GM21423 (cell line): ENCODE measurements around the gene POLR1E.

Experiments used
- ATAC-seq: cut with Tn5 transposase; IDR thresholded peaks from one replicate; pipeline ENCODE4 v1.9.1; 2021; ENCODE audit warnings: mild to moderate bottlenecking, moderate library complexity; ENCODE audit not compliant: unreplicated experiment

The POLR1E gene

DNA sequence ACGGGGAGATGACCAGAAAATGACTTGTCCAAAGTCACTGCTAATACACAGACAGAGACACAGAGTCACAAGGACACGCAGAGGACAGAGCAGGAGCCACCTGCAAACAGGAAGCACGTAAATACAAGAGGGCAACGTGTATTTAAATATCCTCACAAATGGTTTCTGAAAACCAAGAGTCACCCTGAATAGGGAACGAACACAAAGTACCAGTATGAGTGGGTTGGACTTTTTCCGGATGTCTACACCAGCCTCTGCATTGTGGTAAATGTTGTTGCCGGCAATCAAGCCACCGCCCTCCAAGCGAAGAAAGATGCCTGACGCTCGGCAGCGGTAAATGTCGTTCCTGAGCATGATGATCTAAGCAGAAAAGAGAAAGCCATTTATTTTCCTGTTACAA is 46.0 kb downstream of the POLR1E start:
- no peak for ATAC-seq

DNA sequence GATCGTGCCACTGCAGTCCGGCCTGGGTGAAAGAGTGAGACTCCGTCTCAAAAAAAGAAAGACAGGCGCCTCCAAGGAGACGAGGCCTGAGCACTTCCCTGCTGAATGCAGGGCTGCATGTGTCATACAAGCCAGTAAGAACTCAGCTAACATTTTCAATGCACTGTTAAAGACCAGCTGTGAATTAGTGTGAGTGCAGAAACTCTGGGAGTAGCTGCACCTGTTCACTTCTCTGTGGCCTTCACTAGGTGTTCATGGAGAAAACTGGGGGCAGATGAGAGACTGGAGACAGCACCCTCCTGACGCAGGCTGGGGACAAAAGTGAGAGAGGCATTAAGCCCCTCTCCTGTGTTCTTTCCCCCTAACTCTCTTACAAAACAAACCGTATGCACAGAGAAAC is 48.7 kb downstream of the POLR1E start:
- ATAC-seq, result no peak

DNA sequence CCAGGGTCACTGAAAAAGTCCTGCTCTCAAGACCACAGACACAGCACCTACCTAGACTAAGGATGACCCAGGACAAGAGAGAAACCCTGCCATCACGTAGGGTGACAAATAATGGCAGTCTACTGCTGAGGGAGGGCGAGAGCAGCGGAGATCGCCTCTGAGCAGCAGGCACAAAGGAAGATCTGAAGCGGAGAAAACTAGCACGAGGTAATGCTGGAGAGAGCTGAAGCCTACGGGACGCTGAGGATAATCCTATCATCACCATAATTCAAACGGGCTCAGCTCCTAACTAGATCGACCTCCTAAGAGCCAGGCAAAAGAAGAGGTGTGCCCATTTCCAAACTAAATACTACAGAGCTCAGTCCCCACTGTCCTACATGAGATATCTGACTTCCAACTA is 49.2 kb downstream of the POLR1E start:
- ATAC-seq, result no peak

DNA sequence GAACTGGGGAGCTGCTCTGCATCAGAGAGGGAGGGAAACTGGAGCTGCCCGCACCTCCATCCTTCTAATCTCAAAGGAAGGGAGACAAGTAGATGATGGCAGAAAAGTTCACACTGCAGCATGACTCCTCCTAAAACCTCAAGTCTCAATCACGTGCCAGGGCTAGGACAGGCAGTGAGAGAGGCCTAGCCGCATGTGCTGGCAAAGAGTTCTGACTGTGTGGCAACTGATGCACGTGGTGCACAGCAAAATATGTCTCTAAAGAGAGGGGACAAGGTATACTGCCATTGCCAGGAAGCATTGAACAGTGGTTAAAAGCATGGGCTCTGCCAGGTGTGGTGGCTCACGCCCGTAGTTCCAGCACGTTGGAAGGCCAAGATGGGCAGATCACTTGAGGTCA is 52.4 kb downstream of the POLR1E start:
- ATAC-seq, result no peak

DNA sequence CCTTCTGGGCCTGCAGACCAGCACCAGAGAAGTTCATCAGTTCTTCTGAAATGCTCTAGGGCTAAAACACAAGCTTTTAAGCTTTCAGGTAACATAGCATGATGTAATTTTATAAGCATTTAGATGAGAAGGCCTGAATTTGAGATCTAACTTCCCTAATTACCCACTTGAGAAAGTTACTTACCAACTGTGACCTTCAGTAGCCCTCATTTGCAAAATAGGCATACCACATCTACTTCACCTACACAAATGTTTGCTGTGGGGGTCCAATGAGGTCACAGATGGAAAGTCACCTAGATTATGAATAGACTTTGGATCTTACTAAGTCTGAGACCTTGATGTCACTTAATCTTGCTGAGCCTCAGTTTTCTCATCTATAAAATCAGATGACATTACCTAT is 53.9 kb downstream of the POLR1E start:
- no peak for ATAC-seq

DNA sequence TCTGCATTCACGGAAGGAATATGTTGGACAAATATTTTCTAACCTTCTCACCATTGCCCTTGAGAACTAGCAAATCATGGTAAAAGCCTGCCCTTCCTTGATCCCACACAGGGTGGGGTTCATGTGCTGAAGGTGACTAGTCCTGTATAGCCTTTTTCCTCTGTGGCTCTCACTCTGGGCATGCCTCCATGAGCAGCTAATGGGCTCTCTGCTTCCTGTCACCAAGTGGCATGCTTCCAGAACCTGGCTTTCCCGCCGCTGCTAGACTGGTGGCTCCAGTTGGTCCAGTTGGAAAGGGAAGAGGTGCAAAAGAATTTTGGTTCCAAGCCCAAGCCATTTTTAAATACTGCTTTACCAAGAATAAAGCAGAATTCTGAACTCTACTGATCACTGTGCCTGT is 54.9 kb downstream of the POLR1E start:
- ATAC-seq, result no peak

DNA sequence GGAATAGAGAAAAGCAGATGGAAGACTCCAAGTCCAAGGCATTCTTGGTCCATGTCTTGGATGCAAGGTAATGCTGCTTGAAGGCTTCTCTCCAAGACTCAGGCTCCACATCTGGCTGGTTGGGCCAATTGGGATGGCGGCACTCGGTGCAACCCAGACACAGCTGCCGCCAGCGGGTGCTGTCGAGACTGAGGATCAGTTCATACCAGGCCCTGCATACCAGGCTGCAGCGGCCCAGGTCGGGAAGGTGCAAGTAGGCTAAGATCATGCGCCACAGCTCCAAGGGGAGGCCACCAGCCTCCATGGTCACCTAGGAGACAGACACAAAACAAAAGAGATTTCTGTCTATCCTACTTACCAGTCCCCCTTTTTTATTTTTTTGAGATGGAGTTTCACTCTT is 55.7 kb downstream of the POLR1E start:
- no peak for ATAC-seq

DNA sequence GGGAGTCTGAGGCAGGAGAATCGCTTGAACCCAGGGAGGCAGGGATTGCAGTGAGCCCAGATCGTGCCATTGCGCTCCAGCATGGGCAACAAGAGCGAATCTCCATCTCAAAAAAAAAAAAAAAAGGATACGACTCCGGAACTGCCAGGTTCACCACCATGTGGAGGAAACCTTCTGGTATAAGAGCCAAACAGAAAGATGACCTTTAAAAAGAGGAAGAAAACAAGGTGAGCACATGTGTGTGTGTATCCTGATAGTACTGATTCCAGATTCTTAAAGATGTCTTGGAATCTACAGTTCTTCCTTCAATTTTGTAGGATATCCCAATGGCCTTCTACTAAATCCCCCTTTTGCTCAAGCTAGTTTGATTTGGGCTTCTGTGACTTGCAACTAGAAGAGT is 56.7 kb downstream of the POLR1E start:
- no peak for ATAC-seq

DNA sequence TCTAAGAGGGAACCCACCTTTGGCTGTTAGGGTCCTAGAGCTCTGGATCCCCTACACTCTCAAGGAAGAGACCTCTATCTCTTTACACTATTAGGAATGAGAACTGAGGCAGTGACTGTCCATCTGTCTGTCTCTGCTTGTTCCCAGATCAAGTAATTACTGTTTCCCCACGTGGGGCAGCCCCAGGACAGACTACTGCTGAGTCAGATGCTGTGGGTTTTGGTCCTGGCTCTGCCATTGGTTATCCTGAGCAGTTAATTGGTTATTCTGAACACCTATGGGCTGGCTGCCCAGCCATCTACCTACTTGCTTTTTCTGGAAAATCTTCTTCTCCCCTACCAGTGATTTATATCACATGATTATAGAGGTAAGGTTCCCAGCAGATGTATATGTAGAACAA is 57.1 kb downstream of the POLR1E start:
- ATAC-seq, result no peak

DNA sequence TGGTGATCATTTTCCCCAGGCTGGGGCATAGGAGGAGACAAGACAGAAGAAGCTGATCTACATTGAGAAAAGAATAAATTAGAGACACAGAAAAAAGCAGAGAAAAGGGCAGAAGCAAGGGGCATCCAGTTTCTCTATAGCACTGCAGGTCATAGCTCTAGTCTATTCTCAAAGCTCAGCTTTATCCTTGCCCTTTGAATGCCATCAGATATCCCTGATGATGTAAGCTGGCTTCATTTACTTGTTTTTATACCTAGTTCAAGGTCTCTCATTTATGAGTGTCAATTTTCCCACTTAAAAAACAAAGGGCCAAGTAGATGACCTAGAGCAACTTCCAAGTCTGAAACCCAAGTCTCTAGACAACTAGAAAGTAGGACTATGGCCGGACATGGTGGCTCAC is 57.7 kb downstream of the POLR1E start:
- no peak for ATAC-seq

DNA sequence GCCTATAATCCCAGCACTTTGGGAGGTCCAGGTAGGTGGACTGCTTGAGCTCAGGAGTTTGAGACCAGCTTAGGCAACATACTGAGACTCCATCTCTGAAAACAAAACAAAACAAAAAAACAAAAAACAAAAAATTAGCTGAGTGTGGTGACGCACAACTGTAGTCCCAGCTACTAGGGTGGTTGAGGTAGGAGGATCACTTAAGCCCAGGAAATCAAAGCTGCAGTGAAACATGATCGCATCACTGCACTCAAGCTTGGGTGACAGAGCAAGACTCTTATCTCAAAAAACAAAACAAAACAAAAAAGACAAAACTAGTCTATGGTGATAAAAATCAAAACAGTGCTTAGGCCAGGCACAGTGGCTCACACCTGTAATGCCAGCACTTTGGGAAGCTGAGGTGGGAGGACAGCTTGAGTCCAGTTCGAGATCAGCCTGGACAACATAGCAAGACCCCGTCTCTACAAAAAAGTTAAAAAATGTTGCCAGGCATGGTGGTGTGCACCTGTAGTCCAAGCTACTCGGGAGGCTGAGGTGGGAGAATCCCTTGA is 61.7 kb downstream of the POLR1E start:
- no peak for ATAC-seq

DNA sequence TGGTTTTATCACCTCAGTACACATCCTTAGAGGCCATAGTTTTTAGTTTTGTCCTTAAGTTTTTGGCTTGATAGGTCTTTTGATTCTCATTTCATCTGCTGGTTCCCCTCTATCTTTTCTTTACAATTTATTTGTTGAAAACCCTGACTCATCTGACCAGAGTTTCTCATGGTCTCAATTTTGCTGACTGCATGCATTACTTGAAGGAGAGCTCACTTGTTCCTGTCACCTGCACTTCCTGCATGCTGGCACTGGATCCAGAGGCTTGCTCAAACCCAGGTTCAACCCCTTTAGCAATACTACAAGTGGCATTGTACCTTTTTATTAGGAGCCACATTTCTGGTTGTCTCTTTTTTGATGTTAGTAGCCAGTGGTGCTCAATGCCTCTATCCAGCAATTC is 63.8 kb downstream of the POLR1E start:
- ATAC-seq, result no peak

DNA sequence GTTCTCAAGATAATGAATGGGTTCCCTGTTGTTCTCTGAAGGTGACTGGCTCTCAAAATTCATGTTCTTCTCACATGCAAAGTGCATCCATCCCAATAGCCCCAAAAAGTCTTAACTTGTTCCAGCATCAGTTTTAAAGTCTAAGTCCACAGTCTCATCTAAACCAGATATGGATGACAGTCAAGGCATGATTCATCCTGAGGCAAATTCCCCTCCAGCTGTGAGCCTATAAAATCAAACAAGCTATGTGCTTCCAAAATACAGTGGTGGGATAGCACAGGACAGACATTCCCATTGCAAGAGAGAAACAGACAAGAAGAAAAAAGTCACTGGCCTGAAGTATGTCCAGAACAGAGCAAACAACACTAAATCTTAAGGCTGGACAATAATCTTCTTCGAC is 65.0 kb downstream of the POLR1E start:
- no peak for ATAC-seq

DNA sequence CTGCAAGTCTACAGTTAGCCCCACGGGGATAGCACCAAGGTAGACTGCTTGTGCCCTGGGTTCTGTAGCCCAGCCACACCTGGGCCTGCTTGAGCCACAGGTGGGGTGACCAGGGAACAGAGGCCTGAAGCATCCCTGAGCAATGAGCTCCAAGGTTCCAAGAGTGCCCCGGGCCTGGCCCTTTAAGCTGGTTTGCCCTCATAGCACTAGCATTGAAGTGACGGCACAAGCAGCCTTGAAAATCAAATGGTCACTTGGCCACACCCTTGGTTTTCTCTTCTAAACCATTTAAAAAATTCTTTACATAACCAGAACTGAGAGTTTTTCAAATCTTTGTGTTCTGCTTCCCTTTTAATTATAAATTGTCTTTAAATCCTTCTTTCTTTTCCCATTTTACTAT is 65.7 kb downstream of the POLR1E start:
- ATAC-seq, result no peak

DNA sequence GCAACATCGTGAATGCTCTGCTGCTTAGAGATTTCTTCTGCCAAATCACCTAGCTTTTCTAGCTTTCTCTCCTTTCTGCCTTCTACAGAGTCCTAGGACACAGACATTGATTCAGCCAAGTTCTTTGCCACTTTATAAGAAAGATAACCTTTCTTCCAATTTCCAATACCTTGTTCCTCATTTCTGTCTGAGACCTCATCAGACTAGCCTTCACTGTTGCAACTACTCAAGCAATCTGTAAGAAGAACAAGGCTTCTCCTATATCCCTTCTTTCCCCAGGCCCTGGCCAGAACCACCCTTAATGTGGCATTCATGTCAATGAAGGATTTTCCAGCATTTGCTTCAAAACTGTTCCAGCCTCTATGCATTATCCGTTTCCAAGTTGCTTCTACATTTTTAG is 66.1 kb downstream of the POLR1E start:
- no peak for ATAC-seq
